Esophagus mucosa (tissue), 1 donor: ENCODE data around the gene PTPA. TPM values are rescaled to one million over a fixed set of nuclear protein-coding genes. Genes with fewer than 3 reads are reported as not detected.
A peak's percentile ranks its signal among the peaks of the same experiment; 100 is the strongest.

Experiments
- ATAC-seq: fragments of 200-7000 bp; cut with Tn5 transposase; one replicate; pipeline ENCODE4 v1.9.1; 2020
- total RNA-seq: library from RNA; stranded (reverse); gene quantifications from one replicate; pipeline ENCODE4 v1.2.4, GENCODE V29; 2023
- donor health status: DM: yes; HTN: yes; CAD: no.

The PTPA gene
- total RNA-seq, 1 donor from 2014 or later, result 121 TPM

- ATAC-seq, result no peak
These were observed 27.1 kb upstream of the PTPA start for GRCh38 chr9:129084087-129084486.

- ATAC-seq, result no peak
These were observed 22.0 kb upstream of the PTPA start for GRCh38 chr9:129089246-129089645.

- ATAC-seq, result no peak
These were observed 17.4 kb upstream of the PTPA start for GRCh38 chr9:129093602-129094386.

GRCh38 chr9:129094387-129095169, 16.6 kb upstream of the PTPA start:
- no peak for ATAC-seq

GRCh38 chr9:129095170-129095667, 16.0 kb upstream of the PTPA start:
- ATAC-seq, result no peak

GRCh38 chr9:129095908-129096307, 15.3 kb upstream of the PTPA start:
- no peak for ATAC-seq

GRCh38 chr9:129097671-129098306, 13.4 kb upstream of the PTPA start:
- ATAC-seq, result no peak

- no peak for ATAC-seq
These were observed 12.9 kb upstream of the PTPA start for GRCh38 chr9:129098328-129098727.

- peak; percentile 8 for ATAC-seq
These were observed 10.6 kb upstream of the PTPA start for GRCh38 chr9:129100383-129101169.

- ATAC-seq, result no peak
These were observed 9.9 kb upstream of the PTPA start for GRCh38 chr9:129101279-129101678.

- ATAC-seq, result no peak
These were observed 9.1 kb upstream of the PTPA start for GRCh38 chr9:129102095-129102525.

GRCh38 chr9:129102791-129103594, 8.2 kb upstream of the PTPA start:
- ATAC-seq, result peak; percentile 79

GRCh38 chr9:129103595-129103965, 7.6 kb upstream of the PTPA start:
- no peak for ATAC-seq

- no peak for ATAC-seq
These were observed 7.2 kb upstream of the PTPA start for GRCh38 chr9:129104051-129104450.

GRCh38 chr9:129105857-129106694, 5.1 kb upstream of the PTPA start:
- no peak for ATAC-seq

GRCh38 chr9:129107651-129108050, 3.6 kb upstream of the PTPA start:
- no peak for ATAC-seq

- ATAC-seq, result no peak
These were observed 3.0 kb upstream of the PTPA start for GRCh38 chr9:129108083-129108804.

GRCh38 chr9:129108805-129109536, 2.2 kb upstream of the PTPA start:
- ATAC-seq, result no peak

- ATAC-seq, result peak; percentile 55
These were observed 1.7 kb upstream of the PTPA start for GRCh38 chr9:129109537-129109903.
